IMR-90 (cell line): Measurements from ENCODE around the gene BDKRB1. TPM values are rescaled to one million over a fixed set of nuclear protein-coding genes. Genes with fewer than 3 reads are reported as not detected.

Experiments
- ATAC-seq: fragments of 200-7000 bp; cut with Tn5 transposase; 2 replicates; pipeline ENCODE4 v1.9.1; 2020; ENCODE audit warnings: low read depth, mild to moderate bottlenecking, moderate library complexity
- BruUV-seq: library from RNA; stranded (reverse); fragments of 400-500 nt; replicated peaks from 2 replicates; lab custom pipeline; 2021; lab: Mats Ljungman, UMichigan
- CTCF ChIA-PET: fragments of 300-600 bp; formaldehyde crosslinking; extraction: SDS; loops from one replicate; lab custom pipeline; 2021; ENCODE audit warnings: antibody characterized with exemption; lab: Yijun Ruan, JAX
- POLR2A ChIA-PET: fragments of 300-600 bp; sonication (Branson Sonifier 250); formaldehyde crosslinking; loops from one replicate; lab custom pipeline; 2022; ENCODE audit warnings: antibody characterized with exemption; ENCODE audit not compliant: unreplicated experiment; lab: Charles Lee
- DNase-seq: peaks from one replicate; pipeline ENCODE4 v3.0.0; 2013
- H2AFZ ChIP-seq: replicated peaks from 2 replicates; pipeline ENCODE3; 2013; ENCODE audit warnings: low read length, mild to moderate bottlenecking; ENCODE audit not compliant: poor library complexity
- H2AK5ac ChIP-seq: 2 replicates; pipeline ENCODE4 v1.6.1; 2013; ENCODE audit warnings: low read depth, low read length, inconsistent platforms
- H2AK9ac ChIP-seq: replicated peaks from 2 replicates; pipeline ENCODE3; 2013; ENCODE audit warnings: mild to moderate bottlenecking, low read depth, low read length, moderate library complexity; ENCODE audit not compliant: poor library complexity
- H2BK120ac ChIP-seq: 2 replicates; pipeline ENCODE4 v1.6.1; 2013; ENCODE audit warnings: low read depth, low read length, inconsistent platforms
- H2BK15ac ChIP-seq: 3 replicates; pipeline ENCODE4 v1.6.1; 2013; ENCODE audit warnings: low read depth, low read length, inconsistent platforms
- H2BK20ac ChIP-seq: 2 replicates; pipeline ENCODE4 v1.6.1; 2013; ENCODE audit warnings: low read depth, mild to moderate bottlenecking, inconsistent platforms, low read length, moderate library complexity
- H2BK5ac ChIP-seq: 2 replicates; pipeline ENCODE4 v1.6.1; 2013; ENCODE audit warnings: mild to moderate bottlenecking, low read depth, low read length, inconsistent platforms; ENCODE audit not compliant: poor library complexity, severe bottlenecking
- H3K14ac ChIP-seq: replicated peaks from 2 replicates; pipeline ENCODE4 v1.6.1; 2013; ENCODE audit warnings: low read depth, low read length, inconsistent platforms
- H3K18ac ChIP-seq: 2 replicates; pipeline ENCODE4 v1.6.1; 2013; ENCODE audit warnings: low read depth, low read length, control low read depth
- H3K23ac ChIP-seq: 2 replicates; pipeline ENCODE4 v1.6.1; 2013; ENCODE audit warnings: low read depth, low read length, inconsistent platforms
- H3K27ac ChIP-seq: 2 replicates; pipeline ENCODE4 v1.5.1; 2013; ENCODE audit warnings: mild to moderate bottlenecking, control low read depth, low read length; ENCODE audit not compliant: insufficient read depth
- H3K27me3 ChIP-seq: 2 replicates; pipeline ENCODE4 v1.6.1; 2013; ENCODE audit warnings: low read length; ENCODE audit not compliant: control insufficient read depth, insufficient read depth
- H3K36me3 ChIP-seq: 2 replicates; pipeline ENCODE4 v1.6.1; 2013; ENCODE audit warnings: low read length, mixed read lengths; ENCODE audit not compliant: control insufficient read depth, insufficient read depth
- H3K4ac ChIP-seq: 2 replicates; pipeline ENCODE4 v1.6.1; 2013; ENCODE audit warnings: low read depth, low read length, inconsistent platforms
- H3K4me1 ChIP-seq: 2 replicates; pipeline ENCODE4 v1.6.1; 2013; ENCODE audit warnings: low read length, mixed read lengths; ENCODE audit not compliant: control insufficient read depth, insufficient read depth
- H3K4me2 ChIP-seq: 2 replicates; pipeline ENCODE4 v1.6.1; 2013; ENCODE audit warnings: low read depth, mild to moderate bottlenecking, control low read depth, low read length, moderate library complexity
- H3K4me3 ChIP-seq: 2 replicates; pipeline ENCODE4 v1.5.1; 2013; ENCODE audit warnings: low read depth, mild to moderate bottlenecking, control low read depth, low read length, moderate library complexity; ENCODE audit not compliant: insufficient read depth
- H3K56ac ChIP-seq: 2 replicates; pipeline ENCODE4 v1.6.1; 2013; ENCODE audit warnings: low read length, inconsistent platforms; ENCODE audit not compliant: insufficient read depth; ENCODE audit errors: extremely low read depth
- H3K79me1 ChIP-seq, 2 experiments: 2 replicates each; pipeline ENCODE4 v1.6.1; 2013; ENCODE audit warnings: low read length in 2 of 2, inconsistent platforms in 1 of 2, low read depth in 1 of 2
- H3K9ac ChIP-seq: 2 replicates; pipeline ENCODE4 v1.6.1; 2013; ENCODE audit warnings: low read depth, low read length, control low read depth
- H3K9me1 ChIP-seq: 2 replicates; pipeline ENCODE4 v1.6.1; 2013; ENCODE audit warnings: low read length, inconsistent platforms; ENCODE audit not compliant: insufficient read depth
- H3K9me3 ChIP-seq: 2 replicates; pipeline ENCODE4 v1.6.1; 2013; ENCODE audit warnings: low read length; ENCODE audit not compliant: control insufficient read depth, insufficient read depth
- H4K20me1 ChIP-seq: 2 replicates; pipeline ENCODE4 v1.6.1; 2013; ENCODE audit warnings: low read length, inconsistent platforms; ENCODE audit not compliant: insufficient read depth
- H4K5ac ChIP-seq: 2 replicates; pipeline ENCODE4 v1.6.1; 2013; ENCODE audit warnings: mild to moderate bottlenecking, low read depth, low read length, control low read depth
- H4K8ac ChIP-seq, 2 experiments: 2 replicates each; pipeline ENCODE4 v1.6.1; 2013; ENCODE audit warnings: low read depth in 2 of 2, low read length in 2 of 2, control low read depth in 1 of 2, inconsistent platforms in 1 of 2
- H4K91ac ChIP-seq: 2 replicates; pipeline ENCODE4 v1.6.1; 2013; ENCODE audit warnings: low read depth, low read length, inconsistent platforms; ENCODE audit not compliant: insufficient read depth
- CEBPB ChIP-seq: IDR thresholded peaks from 2 replicates; pipeline ENCODE4 v1.6.1; 2012; ENCODE audit warnings: low read depth, low read length, improper control_type of control experiment
- FOS ChIP-seq: fragments of 150-350 bp; IDR thresholded peaks from 2 replicates; pipeline ENCODE4 v1.6.1; 2016; ENCODE audit warnings: low read depth, low read length
- MAZ ChIP-seq: IDR thresholded peaks from 2 replicates; pipeline ENCODE4 v1.6.1; 2012; ENCODE audit warnings: low read depth, mild to moderate bottlenecking, low read length, improper control_type of control experiment, moderate library complexity, borderline replicate concordance
- NFE2L2 ChIP-seq: fragments of 150-350 bp; IDR thresholded peaks from 2 replicates; pipeline ENCODE4 v1.6.1; 2016; ENCODE audit warnings: low read depth, mild to moderate bottlenecking, low read length
- POLR2A ChIP-seq: IDR thresholded peaks from 2 replicates; pipeline ENCODE4 v1.6.1; 2012; ENCODE audit warnings: mild to moderate bottlenecking, low read depth, low read length
- SMC3 ChIP-seq: fragments of 150-350 bp; IDR thresholded peaks from 2 replicates; pipeline ENCODE4 v1.6.1; 2016; ENCODE audit warnings: low read depth, mild to moderate bottlenecking, antibody characterized with exemption, low read length, moderate library complexity
- WGBS, 2 experiments: methylation state at CpG; one replicate each; pipeline versions ENCODE4 v1.1.5 to v1.1.7; 2013; ENCODE audit warnings: missing lambda C conversion rate in 2 of 2; ENCODE audit not compliant: insufficient read length in 1 of 2; ENCODE audit errors: extremely low coverage in 2 of 2; 5-methylcytosine and 5-hydroxymethylcytosine counted together
- dilution Hi-C: fragments of 300-500 bp; cut with HindIII; formaldehyde crosslinking; loops from one replicate; pipeline ENCODE4 v1.14.3; 2018; ENCODE audit warnings: low sequenced_read_pairs; ENCODE audit not compliant: unreplicated experiment
- in situ Hi-C: fragments of 300-500 bp; cut with MboI; formaldehyde crosslinking; loops from 3 replicates; pipeline ENCODE4 v1.14.3; 2019; ENCODE audit warnings: low sequenced_read_pairs, inconsistent platforms, mixed read lengths
- intact Hi-C: fragments of 100-400 bp; cut with micrococcal nuclease; formaldehyde crosslinking; loops from 2 replicates; pipeline ENCODE4 v1.10.0; 2022
- polyA plus RNA-seq, 3 experiments: library from polyadenylated mRNA; depleted of rRNA; stranded (reverse); fragments of >200 nt; gene quantifications; 2 replicates each; pipeline ENCODE4 v1.2.3, GENCODE V29; 2012; ENCODE audit warnings: low replicate concordance in 1 of 3
- total RNA-seq: library from RNA; depleted of rRNA; stranded (reverse); fragments of >200 nt; gene quantifications from 2 replicates; pipeline ENCODE4 v1.2.3, GENCODE V29; 2012
- TF ChIP-seq, protein P1 (sequence below): fragments of 150-350 bp; IDR thresholded peaks from 2 replicates; pipeline ENCODE4 v1.6.1; 2017; ENCODE audit warnings: mild to moderate bottlenecking, antibody characterized with exemption, low read length, low read depth
- TF ChIP-seq, protein P2 (sequence below): conservative IDR thresholded peaks from 2 replicates; pipeline ENCODE4 v1.5.1; 2012; ENCODE audit warnings: mild to moderate bottlenecking, low read depth, low read length, improper control_type of control experiment

The BDKRB1 gene
- total and polyA plus RNA-seq, 2 of the 4 experiments (the other 2 are of a cell fraction): 56.5 to 130 TPM

DNA sequence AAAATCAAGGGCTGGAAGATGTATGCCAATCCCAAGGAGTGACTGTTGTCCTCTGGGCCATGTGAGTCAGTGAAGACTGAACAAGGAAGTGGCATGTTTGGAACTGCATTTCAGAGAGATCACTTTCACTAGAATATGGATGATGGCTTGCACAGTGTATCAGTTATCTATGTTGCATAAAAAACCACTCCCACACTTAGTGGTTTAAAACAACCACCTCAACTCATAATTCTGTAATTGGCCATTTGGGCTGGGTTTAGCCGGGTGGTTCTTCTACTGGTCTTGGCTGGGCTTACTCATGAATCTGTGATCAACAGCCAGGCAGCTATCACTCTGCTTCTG is 15.4 kb downstream of the BDKRB1 start:
- Histone ChIP-seq H3K9me3 (0 out of 2 replicates have a peak, but pooled peaks cover 2% of the 10 kb centered on the region), H3K9me1 (peaks cover 25% of the 10 kb centered on the region), H3K4me3 (no peak overlapping the region), H3K79me1 (peaks cover 2 to 31% of the 10 kb centered on the region in 2 experiments), H2BK5ac (peak overlapping the region; percentile 51), H3K9ac (no peak overlapping the region), H3K56ac (no peak overlapping the region), H2AK5ac (peak overlapping the region; percentile 85), H2BK15ac (peak overlapping the region; percentile 76; the same call in 2 of the 3 replicates), H3K36me3 (peaks cover 10% of the 10 kb centered on the region), H3K27ac (0 out of 2 replicates have a peak overlapping the region, but pooled peaks have one; percentile 14), H3K4me2 (no peak overlapping the region), H4K8ac (peak overlapping the region; percentile 40 to 80; a peak in 2 of 4 replicates), H3K18ac (peak overlapping the region; percentile 85), H3K4me1 (peaks cover 34% of the 10 kb centered on the region), H2AFZ (no peak overlapping the region), H3K27me3 (no peaks in the 10 kb centered on the region), H2BK120ac (peak overlapping the region; percentile 86), H4K91ac (peak overlapping the region; percentile 71), H4K5ac (peak overlapping the region; percentile 13), H4K20me1 (no peaks in the 10 kb centered on the region), H3K23ac (no peak overlapping the region), H3K4ac (peak overlapping the region; percentile 58), H2AK9ac (no peak overlapping the region), H2BK20ac (peak overlapping the region; percentile 71; the same call in 1 of the 2 replicates), H3K14ac (no peak overlapping the region)
- intact Hi-C loops (no loop called here), dilution Hi-C loops (no loop called here), in situ Hi-C loops (loop anchor here (5.0 to 25.0 kb wide), 2 partner anchors 169 to 734 kb away; partner anchors contain the start of gene GLRX5)
- CTCF ChIA-PET: no interaction called here
- DNase-seq: no peak
- POLR2A ChIA-PET: interaction anchor here (0.7 kb wide), 1 partner anchor 171 kb away, joined by 5 read pairs; no protein-coding TSS in a partner anchor
- no TSS peak for BruUV-seq
- ATAC-seq: no peak
- WGBS, 2 experiments: 100% methylated on average over 1 of the region's 1 CpG; no CpG with 5 or more reads in 1 of the 2 experiments
- TF ChIP-seq SMC3 (no peak), NFE2L2 (no peak), MAZ (no peak), FOS (no peak), POLR2A (no peak), CEBPB (no peak)
- TF ChIP-seq, protein P1, sequence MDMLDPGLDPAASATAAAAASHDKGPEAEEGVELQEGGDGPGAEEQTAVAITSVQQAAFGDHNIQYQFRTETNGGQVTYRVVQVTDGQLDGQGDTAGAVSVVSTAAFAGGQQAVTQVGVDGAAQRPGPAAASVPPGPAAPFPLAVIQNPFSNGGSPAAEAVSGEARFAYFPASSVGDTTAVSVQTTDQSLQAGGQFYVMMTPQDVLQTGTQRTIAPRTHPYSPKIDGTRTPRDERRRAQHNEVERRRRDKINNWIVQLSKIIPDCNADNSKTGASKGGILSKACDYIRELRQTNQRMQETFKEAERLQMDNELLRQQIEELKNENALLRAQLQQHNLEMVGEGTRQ: no peak
- TF ChIP-seq, protein P2, sequence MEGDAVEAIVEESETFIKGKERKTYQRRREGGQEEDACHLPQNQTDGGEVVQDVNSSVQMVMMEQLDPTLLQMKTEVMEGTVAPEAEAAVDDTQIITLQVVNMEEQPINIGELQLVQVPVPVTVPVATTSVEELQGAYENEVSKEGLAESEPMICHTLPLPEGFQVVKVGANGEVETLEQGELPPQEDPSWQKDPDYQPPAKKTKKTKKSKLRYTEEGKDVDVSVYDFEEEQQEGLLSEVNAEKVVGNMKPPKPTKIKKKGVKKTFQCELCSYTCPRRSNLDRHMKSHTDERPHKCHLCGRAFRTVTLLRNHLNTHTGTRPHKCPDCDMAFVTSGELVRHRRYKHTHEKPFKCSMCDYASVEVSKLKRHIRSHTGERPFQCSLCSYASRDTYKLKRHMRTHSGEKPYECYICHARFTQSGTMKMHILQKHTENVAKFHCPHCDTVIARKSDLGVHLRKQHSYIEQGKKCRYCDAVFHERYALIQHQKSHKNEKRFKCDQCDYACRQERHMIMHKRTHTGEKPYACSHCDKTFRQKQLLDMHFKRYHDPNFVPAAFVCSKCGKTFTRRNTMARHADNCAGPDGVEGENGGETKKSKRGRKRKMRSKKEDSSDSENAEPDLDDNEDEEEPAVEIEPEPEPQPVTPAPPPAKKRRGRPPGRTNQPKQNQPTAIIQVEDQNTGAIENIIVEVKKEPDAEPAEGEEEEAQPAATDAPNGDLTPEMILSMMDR: no peak
